Uterus (tissue), 4 donors: ENCODE data around the gene CACNA1C. TPM values are rescaled to one million over a fixed set of nuclear protein-coding genes. Genes with fewer than 3 reads are reported as not detected.

Experiments
- DNase-seq, 2 donors: peaks; one replicate each; pipeline ENCODE4 v3.0.0-alpha.2; 2019 to 2020
- H3K27ac ChIP-seq, 2 donors: fragments of 200-600 bp; sonication (generic); 1 replicate in 1 of 2; 2 replicates in 1 of 2; pipeline ENCODE4 v1.5.1; 2016 to 2018
- H3K27me3 ChIP-seq, 2 donors: fragments of 200-600 bp; sonication (generic); one replicate each; pipeline ENCODE4 v1.5.1; 2018 to 2019; ENCODE audit warnings: control low read depth in 1 of 2
- H3K36me3 ChIP-seq, 2 donors: fragments of 200-600 bp; sonication (generic); one replicate each; pipeline ENCODE4 v1.5.1; 2019; ENCODE audit warnings: control low read depth in 1 of 2
- H3K4me1 ChIP-seq, 2 donors: fragments of 200-600 bp; sonication (generic); one replicate each; pipeline ENCODE4 v1.5.1; 2018 to 2019; ENCODE audit warnings: control low read depth in 1 of 2
- H3K4me3 ChIP-seq, 2 donors: fragments of 200-600 bp; sonication (generic); 1 replicate in 1 of 2; 2 replicates in 1 of 2; pipeline ENCODE4 v1.5.1; 2018 to 2019; ENCODE audit warnings: mild to moderate bottlenecking in 1 of 2
- H3K9me3 ChIP-seq, 2 donors: fragments of 200-600 bp; sonication (generic); one replicate each; pipeline ENCODE4 v1.5.1; 2019; ENCODE audit warnings: control low read depth in 1 of 2
- POLR2A ChIP-seq, 2 donors: fragments of 450-650 bp; IDR thresholded peaks; one replicate each; pipeline ENCODE4 v1.6.1; 2016; ENCODE audit warnings: antibody characterized with exemption in 2 of 2, mild to moderate bottlenecking in 1 of 2, moderate library complexity in 1 of 2
- intact Hi-C: fragments of 100-400 bp; cut with DNase I; formaldehyde crosslinking; loops from one replicate; pipeline ENCODE4 v1.15.1; 2023; ENCODE audit warnings: low total_unique reads
- total RNA-seq, 4 donors: library from RNA; depleted of rRNA in 3 of 4; stranded (reverse); fragments of >200 nt in 3 of 4; gene quantifications; one replicate each; pipeline versions ENCODE4 v1.1.0 to v1.2.4, GENCODE V29; 2014 to 2023
- TF ChIP-seq, protein P1 (sequence below), 4 experiments: fragments of 200-600 bp in 2 of 4; fragments of 450-650 bp in 2 of 4; sonication (generic) in 2 of 4; IDR thresholded peaks; one replicate each; pipeline ENCODE4 v1.5.1; 2016 to 2019; ENCODE audit warnings: antibody characterized with exemption in 4 of 4, mild to moderate bottlenecking in 2 of 4, moderate library complexity in 1 of 4
- donor health status: DM: yes; HTN: yes; CAD: no.

CACNA1C gene
- total RNA-seq, 4 donors from 2014 or later: 15.9 to 121 (median 32.1) TPM

DNA sequence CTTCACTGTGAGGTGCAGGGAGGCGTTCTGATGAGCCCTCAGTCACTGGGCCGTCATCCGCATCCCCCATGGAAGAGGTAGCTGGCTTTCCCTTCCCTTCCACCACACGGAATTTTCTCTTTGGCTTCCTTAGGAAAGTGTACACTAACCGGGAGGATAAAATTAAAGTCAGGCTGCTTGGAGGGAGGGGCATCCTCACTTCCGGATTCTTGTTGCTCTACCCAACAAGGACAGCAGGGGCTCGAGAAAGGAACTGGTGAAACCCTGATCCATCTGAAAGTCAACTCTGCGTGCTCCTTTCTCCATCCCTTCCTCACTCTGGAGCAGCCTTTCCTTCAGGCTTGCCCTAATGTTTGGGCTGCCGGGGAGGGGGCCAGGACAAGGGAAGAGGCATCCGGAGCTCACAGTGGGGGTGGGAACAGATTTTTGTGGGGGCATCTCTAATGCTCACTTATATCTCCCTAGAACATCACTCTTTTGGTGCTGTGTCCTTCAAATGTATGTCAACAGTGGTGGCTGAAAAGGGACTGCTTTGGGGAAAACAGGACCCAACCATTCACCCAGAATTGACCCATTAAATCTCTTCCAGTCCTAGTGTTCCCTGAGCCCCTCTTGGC is 640.6 kb downstream of the CACNA1C start:
- no peak for TF ChIP-seq POLR2A (IDR thresholded peaks at IDR 0.05)
- TF ChIP-seq, protein P1, sequence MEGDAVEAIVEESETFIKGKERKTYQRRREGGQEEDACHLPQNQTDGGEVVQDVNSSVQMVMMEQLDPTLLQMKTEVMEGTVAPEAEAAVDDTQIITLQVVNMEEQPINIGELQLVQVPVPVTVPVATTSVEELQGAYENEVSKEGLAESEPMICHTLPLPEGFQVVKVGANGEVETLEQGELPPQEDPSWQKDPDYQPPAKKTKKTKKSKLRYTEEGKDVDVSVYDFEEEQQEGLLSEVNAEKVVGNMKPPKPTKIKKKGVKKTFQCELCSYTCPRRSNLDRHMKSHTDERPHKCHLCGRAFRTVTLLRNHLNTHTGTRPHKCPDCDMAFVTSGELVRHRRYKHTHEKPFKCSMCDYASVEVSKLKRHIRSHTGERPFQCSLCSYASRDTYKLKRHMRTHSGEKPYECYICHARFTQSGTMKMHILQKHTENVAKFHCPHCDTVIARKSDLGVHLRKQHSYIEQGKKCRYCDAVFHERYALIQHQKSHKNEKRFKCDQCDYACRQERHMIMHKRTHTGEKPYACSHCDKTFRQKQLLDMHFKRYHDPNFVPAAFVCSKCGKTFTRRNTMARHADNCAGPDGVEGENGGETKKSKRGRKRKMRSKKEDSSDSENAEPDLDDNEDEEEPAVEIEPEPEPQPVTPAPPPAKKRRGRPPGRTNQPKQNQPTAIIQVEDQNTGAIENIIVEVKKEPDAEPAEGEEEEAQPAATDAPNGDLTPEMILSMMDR (IDR thresholded peaks at IDR 0.05): no peak
- Histone ChIP-seq H3K27me3 (no peaks in the 10 kb centered on the region), H3K4me3 (no peak overlapping the region), H3K9me3 (no peaks in the 10 kb centered on the region), H3K4me1 (no peaks in the 10 kb centered on the region), H3K36me3 (no peaks in the 10 kb centered on the region), H3K27ac (no peak overlapping the region)
- intact Hi-C loops: no loop called here
- no peak for DNase-seq

DNA sequence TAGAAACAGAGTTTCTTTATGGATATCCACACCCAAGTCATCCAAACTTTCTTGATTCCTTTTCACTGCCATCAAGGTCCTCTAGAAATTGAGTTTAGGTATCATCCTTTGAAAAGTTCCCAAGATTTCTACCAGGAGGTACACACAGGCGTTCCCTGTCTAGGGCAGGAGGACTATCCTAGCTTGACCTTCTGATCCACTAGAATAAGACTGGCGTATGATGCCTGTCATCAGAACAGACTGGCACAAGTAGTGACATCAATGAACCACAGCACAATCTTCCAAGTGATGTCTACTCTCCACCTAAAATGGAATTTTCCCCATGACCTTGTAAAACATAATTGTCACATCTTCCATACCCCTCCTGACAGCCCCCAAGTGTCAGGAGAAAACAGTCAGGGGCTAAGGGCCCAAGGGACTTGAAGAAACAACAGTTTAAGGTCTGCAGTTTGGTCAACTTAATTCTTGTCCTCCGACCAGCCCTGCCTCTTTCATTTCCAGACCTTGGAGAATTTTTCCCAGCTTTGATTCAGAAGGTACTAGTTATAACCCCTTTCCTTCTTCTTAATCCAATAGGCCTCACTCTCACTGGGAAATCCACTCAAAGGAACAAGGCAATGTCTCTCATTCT is 641.3 kb downstream of the CACNA1C start:
- Histone ChIP-seq H3K9me3 (no peaks in the 10 kb centered on the region), H3K36me3 (no peaks in the 10 kb centered on the region), H3K27me3 (no peaks in the 10 kb centered on the region), H3K27ac (no peak overlapping the region), H3K4me1 (no peaks in the 10 kb centered on the region), H3K4me3 (no peak overlapping the region)
- intact Hi-C loops: no loop called here
- TF ChIP-seq, protein P1 (IDR thresholded peaks at IDR 0.05): no peak
- no peak for TF ChIP-seq POLR2A (IDR thresholded peaks at IDR 0.05)
- no peak for DNase-seq

DNA sequence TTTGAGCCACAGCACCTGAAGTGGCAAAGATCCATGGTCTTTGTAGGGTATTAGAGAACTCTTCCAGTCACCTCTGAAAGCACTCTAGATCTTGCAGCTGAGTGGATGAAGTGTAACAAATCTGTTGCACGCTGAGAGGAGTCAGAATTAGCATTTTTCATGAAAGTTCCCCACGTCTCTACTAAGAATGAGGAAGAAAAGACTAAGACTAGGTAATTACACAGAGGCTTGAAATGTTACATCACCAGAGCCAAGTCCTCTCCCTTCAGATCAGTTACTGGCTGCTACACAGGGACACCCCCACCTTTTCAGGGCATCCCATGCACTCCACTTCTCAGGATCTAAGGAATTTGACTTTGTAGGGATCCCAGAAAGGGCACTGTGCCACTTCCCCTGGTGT is 643.3 kb downstream of the CACNA1C start:
- Histone ChIP-seq H3K27me3 (no peaks in the 10 kb centered on the region), H3K27ac (no peak overlapping the region)

DNA sequence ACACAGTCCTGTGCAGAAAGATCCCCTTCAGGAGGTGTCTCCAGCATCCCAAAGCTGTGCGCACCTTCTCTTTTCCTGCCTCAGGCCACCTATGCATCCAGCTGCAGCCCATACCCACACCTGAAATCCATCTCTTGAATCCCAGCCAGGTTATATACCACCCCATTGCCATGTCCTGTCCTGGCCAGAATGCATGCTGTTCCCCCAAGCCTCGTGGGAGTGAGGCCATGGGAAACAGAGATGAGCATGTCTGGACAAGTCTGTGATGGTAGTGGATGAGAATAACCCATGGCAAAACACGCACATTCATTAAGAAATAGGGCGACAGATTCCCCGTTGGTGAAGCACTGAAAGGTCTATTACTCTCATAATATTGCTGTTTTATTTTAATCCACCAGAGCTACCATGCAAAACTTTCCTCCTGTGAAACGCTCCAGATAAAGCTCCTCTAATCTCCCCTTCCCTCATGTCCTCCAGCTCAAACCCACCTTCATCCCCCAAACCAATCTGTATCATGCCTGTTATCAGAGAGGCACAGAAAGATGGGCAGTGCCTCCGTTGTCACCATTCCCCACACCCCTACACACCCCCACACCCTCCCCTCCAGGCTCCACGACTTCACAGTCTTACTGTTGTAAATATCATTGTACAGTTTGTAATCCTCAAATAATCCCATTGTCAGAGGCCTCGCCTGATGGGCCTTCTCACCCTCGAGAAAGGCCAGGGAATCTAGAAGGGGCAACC is 644.4 kb downstream of the CACNA1C start:
- H3K9me3 ChIP-seq: no peaks in the 10 kb centered on the region
- H3K36me3 ChIP-seq: no peaks in the 10 kb centered on the region
- H3K4me1 ChIP-seq: no peaks in the 10 kb centered on the region
- no peak for DNase-seq
- no peak for TF ChIP-seq POLR2A (IDR thresholded peaks at IDR 0.05)
- TF ChIP-seq, protein P1 (IDR thresholded peaks at IDR 0.05): no peak
- H3K27ac ChIP-seq: no peak overlapping the region
- no peak overlapping the region for H3K4me3 ChIP-seq
- no peaks in the 10 kb centered on the region for H3K27me3 ChIP-seq
- intact Hi-C loops: no loop called here

More for the DNA sequence above, 643.3 kb downstream of the CACNA1C start:
- no peak for TF ChIP-seq POLR2A (IDR thresholded peaks at IDR 0.05)
- TF ChIP-seq, protein P1 (IDR thresholded peaks at IDR 0.05): no peak
- Histone ChIP-seq H3K9me3 (no peaks in the 10 kb centered on the region), H3K36me3 (no peaks in the 10 kb centered on the region), H3K4me3 (no peak overlapping the region), H3K4me1 (no peaks in the 10 kb centered on the region)
- intact Hi-C loops: no loop called here
- DNase-seq: no peak

DNA sequence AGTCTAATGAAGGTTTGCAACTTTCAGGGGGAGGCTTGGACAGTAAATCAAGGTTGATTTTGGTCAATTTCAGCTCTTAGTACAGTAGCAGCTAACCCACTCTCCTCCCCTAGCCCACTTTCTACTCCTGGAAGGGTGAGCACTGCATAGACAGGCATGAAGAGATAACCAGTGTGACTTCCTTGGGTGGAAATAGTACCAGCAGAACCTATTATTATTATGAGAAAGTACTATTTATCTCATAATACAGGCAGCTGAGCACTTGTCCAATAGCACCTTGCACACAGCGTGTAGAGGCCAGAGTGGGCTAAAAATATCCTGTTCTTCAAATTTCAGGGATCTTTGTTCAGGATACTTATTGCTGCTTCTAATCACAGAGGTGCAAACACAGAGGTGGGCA is 645.8 kb downstream of the CACNA1C start:
- no peak for DNase-seq
- no peak for TF ChIP-seq POLR2A (IDR thresholded peaks at IDR 0.05)
- Histone ChIP-seq H3K27me3 (no peaks in the 10 kb centered on the region), H3K9me3 (no peaks in the 10 kb centered on the region), H3K36me3 (no peaks in the 10 kb centered on the region), H3K4me1 (no peaks in the 10 kb centered on the region), H3K27ac (no peak overlapping the region), H3K4me3 (no peak overlapping the region)
- intact Hi-C loops: no loop called here
